Peyer's patch (tissue), 4 donors: ENCODE data around the gene MYO7A. TPM values are rescaled to one million over a fixed set of nuclear protein-coding genes. Genes with fewer than 3 reads are reported as not detected.

Experiments used
- DNase-seq, 3 donors: peaks; one replicate each; pipeline ENCODE4 v3.0.0-alpha.2; 2017 to 2019
- H3K27ac ChIP-seq, 4 donors: fragments of 200-600 bp; sonication (generic); one replicate each; pipeline ENCODE4 v1.5.1; 2016 to 2019
- H3K27me3 ChIP-seq, 2 donors: fragments of 200-600 bp; sonication (generic); one replicate each; pipeline ENCODE4 v1.5.1; 2019
- H3K36me3 ChIP-seq, 3 donors: fragments of 200-600 bp; sonication (generic); one replicate each; pipeline ENCODE4 v1.5.1; 2016 to 2019
- H3K4me1 ChIP-seq, 4 donors: fragments of 200-600 bp; sonication (generic); one replicate each; pipeline ENCODE4 v1.5.1; 2016 to 2019
- H3K4me3 ChIP-seq, 4 donors: fragments of 200-600 bp; sonication (generic); 1 replicate in 3 of 4; 2 replicates in 1 of 4; pipeline ENCODE4 v1.5.1; 2016 to 2019; ENCODE audit warnings: mild to moderate bottlenecking in 1 of 4
- H3K9me3 ChIP-seq, 4 donors: fragments of 200-600 bp; sonication (generic); one replicate each; pipeline ENCODE4 v1.5.1; 2016 to 2019; ENCODE audit warnings: mild to moderate bottlenecking in 1 of 4
- CTCF ChIP-seq, 6 experiments: fragments of 450-650 bp in 4 of 6; fragments of 200-600 bp in 2 of 6; sonication (generic) in 1 of 6; IDR thresholded peaks; one replicate each; pipeline ENCODE4 v1.5.1; 2017 to 2019; ENCODE audit warnings: antibody characterized with exemption in 6 of 6, mild to moderate bottlenecking in 3 of 6, moderate library complexity in 1 of 6
- POLR2A ChIP-seq, 2 donors: fragments of 450-650 bp; IDR thresholded peaks; one replicate each; pipeline ENCODE4 v1.5.1; 2017; ENCODE audit warnings: antibody characterized with exemption in 2 of 2, mild to moderate bottlenecking in 2 of 2, moderate library complexity in 2 of 2
- total RNA-seq, 4 donors: library from RNA; depleted of rRNA; stranded (reverse); fragments of >200 nt; gene quantifications; one replicate each; pipeline ENCODE4 v1.1.0, GENCODE V29; 2016

Gene MYO7A
- total RNA-seq, 4 donors from 2014 or later: 6.1 to 15.7 (median 7.1) TPM

- Histone ChIP-seq H3K27me3 (no peaks in the 10 kb centered on the region), H3K4me3 (no peak overlapping the region), H3K4me1 (peaks cover 0 to 5% (median 0%) of the 10 kb centered on the region in 4 donors), H3K36me3 (no peaks in the 10 kb centered on the region), H3K9me3 (no peaks in the 10 kb centered on the region), H3K27ac (no peak overlapping the region)
- TF ChIP-seq CTCF (IDR thresholded peaks at IDR 0.05) (no peak), POLR2A (IDR thresholded peaks at IDR 0.05) (no peak)
- no peak for DNase-seq
Measured at GRCh38 chr11:77182542-77183430, 54.7 kb downstream of the MYO7A start.

DNA sequence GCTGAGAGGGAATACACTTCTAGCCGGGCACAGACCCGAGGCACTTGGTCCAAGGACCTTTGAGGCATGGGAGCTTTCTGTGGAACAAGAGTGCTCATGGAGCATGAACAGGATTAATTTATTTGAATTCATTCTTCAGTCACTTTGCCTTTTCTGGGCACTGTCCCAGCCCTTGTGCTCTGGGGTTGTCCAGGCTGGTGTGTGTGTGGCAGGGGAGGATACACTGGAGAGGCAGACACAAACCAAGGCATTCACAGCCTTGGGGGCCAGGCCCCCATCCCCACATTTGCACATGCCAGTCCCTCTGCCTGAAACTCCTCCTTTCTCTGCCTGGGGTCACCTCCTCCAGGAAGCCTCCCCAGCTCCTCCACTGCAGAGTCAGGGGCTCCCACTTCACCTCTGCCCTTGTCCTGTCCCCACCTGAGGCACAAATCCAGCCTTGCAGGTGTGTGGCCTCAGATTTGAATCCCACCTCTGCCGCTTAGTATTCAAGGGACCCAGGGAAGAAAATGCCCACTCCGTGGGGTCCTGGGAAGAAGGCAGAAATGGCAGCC is 55.5 kb downstream of the MYO7A start:
- H3K36me3 ChIP-seq: no peaks in the 10 kb centered on the region
- H3K27ac ChIP-seq: no peak overlapping the region
- TF ChIP-seq CTCF (IDR thresholded peaks at IDR 0.05): no peak
- no peak for TF ChIP-seq POLR2A (IDR thresholded peaks at IDR 0.05)
- no peaks in the 10 kb centered on the region for H3K27me3 ChIP-seq
- H3K4me3 ChIP-seq: no peak overlapping the region
- no peak for DNase-seq
- peaks cover 0 to 9% (median 0%) of the 10 kb centered on the region in 4 donors for H3K4me1 ChIP-seq
- H3K9me3 ChIP-seq: no peaks in the 10 kb centered on the region

- Histone ChIP-seq H3K27me3 (no peaks in the 10 kb centered on the region), H3K9me3 (no peaks in the 10 kb centered on the region), H3K36me3 (no peaks in the 10 kb centered on the region), H3K4me1 (peaks cover 0 to 17% (median 0%) of the 10 kb centered on the region in 4 donors), H3K4me3 (no peak overlapping the region), H3K27ac (no peak overlapping the region)
- DNase-seq: no peak
- TF ChIP-seq CTCF (IDR thresholded peaks at IDR 0.05) (no peak), POLR2A (IDR thresholded peaks at IDR 0.05) (no peak)
Measured at GRCh38 chr11:77184136-77184860, 56.3 kb downstream of the MYO7A start.

DNA sequence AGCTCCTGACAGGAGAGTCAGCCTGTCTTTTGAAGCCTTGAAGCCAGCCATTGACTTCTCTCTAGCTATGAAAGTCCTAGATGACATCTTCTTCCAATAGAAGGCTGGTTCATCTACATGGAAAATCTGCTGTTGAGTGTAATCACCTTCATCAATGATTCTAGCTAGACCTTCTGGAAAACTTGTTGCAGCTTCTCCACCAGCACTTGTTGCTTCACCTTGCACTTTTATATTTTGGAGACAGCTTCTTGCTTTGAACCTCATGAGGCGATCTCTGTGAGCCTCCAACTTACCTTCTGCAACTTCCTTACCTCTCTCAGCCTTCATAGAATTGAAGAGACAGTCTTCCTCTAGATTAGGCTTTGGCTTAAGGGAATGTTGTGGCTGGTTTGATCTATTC is 58.3 kb downstream of the MYO7A start:
- H3K36me3 ChIP-seq: no peaks in the 10 kb centered on the region
- no peaks in the 10 kb centered on the region for H3K9me3 ChIP-seq
- no peak overlapping the region for H3K27ac ChIP-seq
- no peak for DNase-seq
- H3K4me3 ChIP-seq: no peak overlapping the region
- peaks cover 0 to 20% (median 0%) of the 10 kb centered on the region in 4 donors for H3K4me1 ChIP-seq
- no peaks in the 10 kb centered on the region for H3K27me3 ChIP-seq
- no peak for TF ChIP-seq POLR2A (IDR thresholded peaks at IDR 0.05)
- no peak for TF ChIP-seq CTCF (IDR thresholded peaks at IDR 0.05)

DNA sequence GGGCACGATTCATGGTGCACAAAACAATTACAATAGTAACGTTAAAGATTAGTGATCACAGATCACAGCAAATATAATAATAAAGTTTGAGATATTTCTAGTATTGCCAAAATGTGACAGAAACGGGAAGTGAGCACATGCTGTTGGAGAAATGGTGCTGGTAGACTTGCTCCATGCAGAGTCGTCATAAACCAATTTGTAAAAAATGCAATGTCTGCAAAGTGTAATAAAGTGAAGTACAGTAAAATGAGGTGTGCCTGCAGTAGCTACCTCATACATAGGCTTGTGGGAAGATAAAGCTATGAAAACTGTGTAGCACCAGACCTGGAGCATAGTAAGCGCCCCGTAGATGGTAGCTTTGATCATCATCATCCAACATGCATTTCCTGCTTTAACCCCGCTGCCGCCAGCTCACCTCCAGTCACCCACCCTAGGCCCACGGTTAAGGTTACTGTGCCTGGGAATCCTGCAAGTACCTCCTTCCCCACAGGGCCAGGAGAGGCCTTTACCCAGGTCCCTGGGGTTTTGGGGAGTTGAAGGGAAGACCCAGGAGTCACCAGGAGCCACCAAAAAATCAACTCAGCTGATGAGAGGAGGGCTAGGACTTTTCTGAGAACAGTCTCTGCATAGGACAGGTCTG is 59.2 kb downstream of the MYO7A start:
- Histone ChIP-seq H3K27me3 (no peaks in the 10 kb centered on the region), H3K4me3 (no peak overlapping the region), H3K9me3 (no peaks in the 10 kb centered on the region), H3K36me3 (no peaks in the 10 kb centered on the region), H3K27ac (no peak overlapping the region), H3K4me1 (peaks cover 0 to 23% (median 0%) of the 10 kb centered on the region in 4 donors)
- DNase-seq: no peak
- no peak for TF ChIP-seq CTCF (IDR thresholded peaks at IDR 0.05)
- no peak for TF ChIP-seq POLR2A (IDR thresholded peaks at IDR 0.05)
